Uterus (tissue), 4 donors: Measurements from ENCODE around the gene H1-8. TPM values are rescaled to one million over a fixed set of nuclear protein-coding genes. Genes with fewer than 3 reads are reported as not detected.

ENCODE experiments used
- DNase-seq, 2 donors: peaks; one replicate each; pipeline ENCODE4 v3.0.0-alpha.2; 2019 to 2020
- H3K27ac ChIP-seq, 2 donors: fragments of 200-600 bp; sonication (generic); 1 replicate in 1 of 2; 2 replicates in 1 of 2; pipeline ENCODE4 v1.5.1; 2016 to 2018
- H3K27me3 ChIP-seq, 2 donors: fragments of 200-600 bp; sonication (generic); one replicate each; pipeline ENCODE4 v1.5.1; 2018 to 2019; ENCODE audit warnings: control low read depth in 1 of 2
- H3K36me3 ChIP-seq, 2 donors: fragments of 200-600 bp; sonication (generic); one replicate each; pipeline ENCODE4 v1.5.1; 2019; ENCODE audit warnings: control low read depth in 1 of 2
- H3K4me1 ChIP-seq, 2 donors: fragments of 200-600 bp; sonication (generic); one replicate each; pipeline ENCODE4 v1.5.1; 2018 to 2019; ENCODE audit warnings: control low read depth in 1 of 2
- H3K4me3 ChIP-seq, 2 donors: fragments of 200-600 bp; sonication (generic); 1 replicate in 1 of 2; 2 replicates in 1 of 2; pipeline ENCODE4 v1.5.1; 2018 to 2019; ENCODE audit warnings: mild to moderate bottlenecking in 1 of 2
- H3K9me3 ChIP-seq, 2 donors: fragments of 200-600 bp; sonication (generic); one replicate each; pipeline ENCODE4 v1.5.1; 2019; ENCODE audit warnings: control low read depth in 1 of 2
- POLR2A ChIP-seq, 2 donors: fragments of 450-650 bp; IDR thresholded peaks; one replicate each; pipeline ENCODE4 v1.6.1; 2016; ENCODE audit warnings: antibody characterized with exemption in 2 of 2, mild to moderate bottlenecking in 1 of 2, moderate library complexity in 1 of 2
- intact Hi-C: fragments of 100-400 bp; cut with DNase I; formaldehyde crosslinking; loops from one replicate; pipeline ENCODE4 v1.15.1; 2023; ENCODE audit warnings: low total_unique reads
- total RNA-seq, 4 donors: library from RNA; depleted of rRNA in 3 of 4; stranded (reverse); fragments of >200 nt in 3 of 4; gene quantifications; one replicate each; pipeline versions ENCODE4 v1.1.0 to v1.2.4, GENCODE V29; 2014 to 2023
- TF ChIP-seq, protein P1 (sequence below), 4 experiments: fragments of 200-600 bp in 2 of 4; fragments of 450-650 bp in 2 of 4; sonication (generic) in 2 of 4; IDR thresholded peaks; one replicate each; pipeline ENCODE4 v1.5.1; 2016 to 2019; ENCODE audit warnings: antibody characterized with exemption in 4 of 4, mild to moderate bottlenecking in 2 of 4, moderate library complexity in 1 of 4
- donor health status: DM: yes; HTN: yes; CAD: no.

Gene H1-8
- total RNA-seq, 4 donors from 2014 or later, result not detected

DNA sequence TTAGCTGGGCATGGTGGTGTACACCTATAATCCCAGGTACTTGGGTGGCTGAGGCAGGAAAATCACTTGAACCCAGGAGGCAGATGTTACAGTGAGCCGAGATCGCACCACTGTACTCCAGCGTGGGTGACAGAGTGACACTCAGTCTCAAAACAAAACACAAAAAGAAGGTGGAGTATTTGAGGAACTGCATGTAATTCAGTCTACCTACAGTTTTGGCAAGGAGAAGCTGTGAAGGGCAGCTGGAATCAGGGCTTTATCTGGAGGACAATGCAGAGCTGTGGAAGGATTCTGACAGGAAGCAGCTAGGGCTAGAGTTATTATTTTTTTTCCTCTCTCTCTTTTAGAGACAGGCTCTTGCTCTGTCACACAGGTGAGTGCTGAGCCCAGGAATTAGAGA is 6.8 kb downstream of the H1-8 start:
- intact Hi-C loops, result no loop called here
- H3K4me1 ChIP-seq, result no peaks in the 10 kb centered on the region
- H3K4me3 ChIP-seq, result no peak overlapping the region
- H3K27ac ChIP-seq, result no peak overlapping the region
- H3K27me3 ChIP-seq, result no peaks in the 10 kb centered on the region
- no peak for DNase-seq
- no peaks in the 10 kb centered on the region for H3K9me3 ChIP-seq
- TF ChIP-seq, protein P1, sequence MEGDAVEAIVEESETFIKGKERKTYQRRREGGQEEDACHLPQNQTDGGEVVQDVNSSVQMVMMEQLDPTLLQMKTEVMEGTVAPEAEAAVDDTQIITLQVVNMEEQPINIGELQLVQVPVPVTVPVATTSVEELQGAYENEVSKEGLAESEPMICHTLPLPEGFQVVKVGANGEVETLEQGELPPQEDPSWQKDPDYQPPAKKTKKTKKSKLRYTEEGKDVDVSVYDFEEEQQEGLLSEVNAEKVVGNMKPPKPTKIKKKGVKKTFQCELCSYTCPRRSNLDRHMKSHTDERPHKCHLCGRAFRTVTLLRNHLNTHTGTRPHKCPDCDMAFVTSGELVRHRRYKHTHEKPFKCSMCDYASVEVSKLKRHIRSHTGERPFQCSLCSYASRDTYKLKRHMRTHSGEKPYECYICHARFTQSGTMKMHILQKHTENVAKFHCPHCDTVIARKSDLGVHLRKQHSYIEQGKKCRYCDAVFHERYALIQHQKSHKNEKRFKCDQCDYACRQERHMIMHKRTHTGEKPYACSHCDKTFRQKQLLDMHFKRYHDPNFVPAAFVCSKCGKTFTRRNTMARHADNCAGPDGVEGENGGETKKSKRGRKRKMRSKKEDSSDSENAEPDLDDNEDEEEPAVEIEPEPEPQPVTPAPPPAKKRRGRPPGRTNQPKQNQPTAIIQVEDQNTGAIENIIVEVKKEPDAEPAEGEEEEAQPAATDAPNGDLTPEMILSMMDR (IDR thresholded peaks at IDR 0.05), result no peak
- no peak for TF ChIP-seq POLR2A (IDR thresholded peaks at IDR 0.05)
- H3K36me3 ChIP-seq, result no peaks in the 10 kb centered on the region

GRCh38 chr3:129552287-129553050 is 9.5 kb downstream of the H1-8 start:
- Histone ChIP-seq H3K4me3 (no peak overlapping the region), H3K27ac (no peak overlapping the region), H3K36me3 (no peaks in the 10 kb centered on the region), H3K9me3 (no peaks in the 10 kb centered on the region), H3K27me3 (no peaks in the 10 kb centered on the region), H3K4me1 (peaks cover 0 to under 1% of the 10 kb centered on the region in 2 donors)
- DNase-seq, result no peak
- TF ChIP-seq POLR2A (IDR thresholded peaks at IDR 0.05), result no peak
- TF ChIP-seq, protein P1 (IDR thresholded peaks at IDR 0.05), result no peak
- intact Hi-C loops, result no loop called here

GRCh38 chr3:129553171-129553570 is 10.2 kb downstream of the H1-8 start:
- intact Hi-C loops, result no loop called here
- Histone ChIP-seq H3K36me3 (no peaks in the 10 kb centered on the region), H3K27me3 (no peaks in the 10 kb centered on the region), H3K9me3 (no peaks in the 10 kb centered on the region), H3K27ac (no peak overlapping the region), H3K4me3 (no peak overlapping the region), H3K4me1 (peaks cover 0 to 6% of the 10 kb centered on the region in 2 donors)
- no peak for DNase-seq
- TF ChIP-seq, protein P1 (IDR thresholded peaks at IDR 0.05), result no peak
- TF ChIP-seq POLR2A (IDR thresholded peaks at IDR 0.05), result no peak

GRCh38 chr3:129553719-129554118 is 10.7 kb downstream of the H1-8 start:
- Histone ChIP-seq H3K4me3 (no peak overlapping the region), H3K27ac (peak overlapping the region; percentile 44 to 53), H3K27me3 (no peaks in the 10 kb centered on the region), H3K4me1 (peaks cover 0 to 6% of the 10 kb centered on the region in 2 donors), H3K9me3 (no peaks in the 10 kb centered on the region), H3K36me3 (no peaks in the 10 kb centered on the region)
- no peak for DNase-seq
- intact Hi-C loops, result no loop called here
- TF ChIP-seq POLR2A (IDR thresholded peaks at IDR 0.05), result no peak
- TF ChIP-seq, protein P1 (IDR thresholded peaks at IDR 0.05), result no peak

- TF ChIP-seq POLR2A (IDR thresholded peaks at IDR 0.05), result no peak
- TF ChIP-seq, protein P1 (IDR thresholded peaks at IDR 0.05), result no peak
- H3K27me3 ChIP-seq, result no peaks in the 10 kb centered on the region
- intact Hi-C loops, result no loop called here
- peaks cover 0 to 11% of the 10 kb centered on the region in 2 donors for H3K4me1 ChIP-seq
- no peaks in the 10 kb centered on the region for H3K36me3 ChIP-seq
- H3K27ac ChIP-seq, result peak overlapping the region; percentile 44 to 53
- no peak overlapping the region for H3K4me3 ChIP-seq
- H3K9me3 ChIP-seq, result no peaks in the 10 kb centered on the region
- DNase-seq, result no peak
Measured at GRCh38 chr3:129554356-129555152, 11.6 kb downstream of the H1-8 start.
